GM18511 (cell line): Measurements from ENCODE around the gene DIP2C.
"Not testable (repeated sequence)": the region's sequence is repeated elsewhere in the genome, so short reads cannot be mapped to it uniquely, and the experiment has no call there.

ENCODE experiments used
- ATAC-seq: cut with Tn5 transposase; IDR thresholded peaks from one replicate; pipeline ENCODE4 v1.9.1; 2021; ENCODE audit warnings: mild to moderate bottlenecking, moderate library complexity; ENCODE audit not compliant: unreplicated experiment

Gene DIP2C

DNA sequence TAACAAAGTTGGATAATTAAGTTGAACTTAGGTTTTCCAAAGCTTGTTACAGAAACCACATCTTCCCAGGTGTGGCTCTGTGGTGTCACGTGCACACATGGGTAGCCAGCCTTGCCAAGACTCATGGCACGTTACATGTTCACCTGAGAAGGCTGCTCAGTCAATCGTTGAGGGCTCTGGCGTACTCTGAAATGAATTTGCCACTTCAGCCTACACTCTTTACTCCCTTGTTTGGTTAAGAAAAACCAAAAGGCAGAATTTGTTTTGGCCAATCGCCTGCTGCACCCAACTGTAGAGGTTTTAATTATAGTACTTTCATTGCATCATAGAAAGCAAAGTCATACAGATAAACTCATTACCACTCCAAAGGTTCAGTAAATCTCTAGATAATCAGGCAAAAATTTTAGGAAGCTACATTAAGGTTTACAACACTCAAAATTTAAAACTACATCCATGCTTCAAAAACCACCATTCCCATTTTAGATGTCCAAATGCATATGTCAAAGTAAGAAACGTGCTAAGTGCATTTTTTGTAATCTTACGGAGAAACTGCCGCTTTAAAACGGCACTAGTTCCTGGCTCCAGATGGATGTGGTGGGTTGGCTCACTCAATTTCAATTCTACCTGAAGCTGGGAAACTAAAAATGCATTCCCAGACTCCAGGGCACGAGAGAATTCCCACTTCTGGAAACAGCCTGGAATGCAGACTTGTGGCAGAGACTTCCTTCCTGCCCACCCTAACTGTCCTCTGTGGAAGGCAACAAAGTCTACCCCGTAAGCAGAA is 88.4 kb downstream of the DIP2C start:
- ATAC-seq, result no peak

DNA sequence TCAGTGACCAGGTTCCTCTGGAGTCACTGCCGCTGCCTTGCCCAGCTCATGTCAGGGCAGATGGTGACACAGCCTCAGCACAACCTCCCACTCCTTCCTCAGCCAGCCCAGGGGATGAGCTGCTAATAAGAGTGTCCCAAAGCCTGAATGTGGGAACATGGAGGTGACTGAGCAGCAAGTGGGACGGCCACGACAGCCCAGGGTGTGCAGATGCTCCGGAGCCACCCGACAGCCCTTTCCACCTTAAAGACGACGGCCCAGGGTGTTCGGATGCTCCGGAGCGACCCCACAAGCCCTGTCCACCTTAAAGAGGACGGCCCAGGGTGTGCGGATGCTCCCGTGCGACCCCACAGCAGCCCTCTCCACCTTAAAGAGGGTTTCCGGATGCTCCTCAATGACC is 89.2 kb downstream of the DIP2C start:
- no peak for ATAC-seq

DNA sequence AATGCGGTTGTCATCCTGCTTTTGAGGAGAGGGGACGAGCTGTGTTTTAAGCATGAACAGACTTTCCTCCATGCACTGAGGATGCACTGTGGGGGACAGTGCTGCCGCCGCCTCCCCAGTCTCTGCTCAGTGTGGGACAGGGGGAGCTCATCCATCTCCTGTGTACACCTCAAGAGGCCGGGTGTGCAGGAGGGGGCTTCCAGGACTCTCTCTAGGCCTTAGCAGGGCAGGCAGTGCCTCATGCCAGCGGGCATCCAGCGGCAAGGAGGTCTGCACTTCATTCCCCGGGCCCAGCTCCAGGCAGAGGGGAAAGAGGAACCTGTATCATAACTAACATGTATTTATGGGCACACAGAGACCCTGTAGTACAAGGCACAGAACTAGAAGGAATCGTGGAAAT is 89.7 kb downstream of the DIP2C start:
- ATAC-seq, result no peak

- no peak for ATAC-seq
Observed at GRCh38 chr10:598415-599170, 90.9 kb downstream of the DIP2C start.

- ATAC-seq, result no peak
Observed at GRCh38 chr10:597976-598375, 91.5 kb downstream of the DIP2C start.

DNA sequence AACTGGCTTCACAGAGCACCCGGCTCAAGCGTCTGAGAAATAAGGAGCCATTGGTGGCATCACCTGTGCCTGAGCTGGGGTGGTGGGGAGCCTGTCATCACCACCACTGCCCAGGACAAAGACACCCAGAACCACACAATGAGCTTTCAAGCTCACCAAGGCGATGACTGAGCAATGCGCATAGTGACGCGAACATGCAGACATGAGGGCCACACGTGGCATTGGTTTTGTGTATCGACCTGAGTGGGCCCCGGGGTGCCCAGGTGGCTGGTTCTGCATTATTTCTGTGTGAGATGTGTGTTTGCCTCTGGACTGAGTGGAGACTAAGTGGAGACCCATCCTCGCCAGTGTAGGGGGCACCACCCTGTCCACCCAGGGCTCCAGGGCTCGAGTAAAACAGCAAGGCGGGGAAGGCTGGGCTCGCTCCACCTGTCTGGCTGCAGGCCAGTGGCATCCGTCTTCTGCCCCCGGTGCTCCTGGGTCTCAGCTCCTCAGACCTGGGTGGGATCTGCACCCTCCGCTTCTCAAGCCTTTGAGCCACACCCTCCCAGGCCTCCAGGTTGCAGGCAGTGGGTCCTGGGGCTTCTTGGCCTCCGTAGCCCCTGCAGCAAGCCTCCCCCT is 92.6 kb downstream of the DIP2C start:
- no peak for ATAC-seq

GRCh38 chr10:596131-596530 is 93.3 kb downstream of the DIP2C start:
- not testable (repeated sequence) for ATAC-seq

- no peak for ATAC-seq
Observed at GRCh38 chr10:595473-595872, 94.0 kb downstream of the DIP2C start.

GRCh38 chr10:594584-595270 is 94.7 kb downstream of the DIP2C start:
- ATAC-seq, result no peak

- no peak for ATAC-seq
Observed at GRCh38 chr10:593901-594457, 95.5 kb downstream of the DIP2C start.

DNA sequence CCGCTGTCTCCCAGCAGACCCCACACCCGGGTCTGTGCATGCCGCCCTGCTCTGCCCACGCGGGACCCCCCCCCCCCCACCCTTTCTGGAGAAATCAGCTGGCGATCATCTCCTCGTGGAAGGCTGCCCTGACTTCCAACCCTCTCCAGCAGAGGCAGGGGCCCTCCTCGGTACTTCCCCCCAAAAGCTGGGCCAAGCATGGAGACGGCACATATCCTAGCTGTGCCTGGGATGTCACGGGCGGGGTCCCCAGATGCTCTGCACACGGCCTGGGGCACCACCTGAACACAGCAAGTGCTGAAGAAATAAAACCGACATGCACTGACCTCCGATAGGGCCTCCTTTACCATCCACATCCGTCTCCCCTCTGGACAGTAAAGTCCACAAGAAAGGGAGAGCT is 96.0 kb downstream of the DIP2C start:
- ATAC-seq, result no peak

GRCh38 chr10:593016-593415 is 96.5 kb downstream of the DIP2C start:
- no peak for ATAC-seq

GRCh38 chr10:591646-592045 is 97.8 kb downstream of the DIP2C start:
- no peak for ATAC-seq

- no peak for ATAC-seq
Observed at GRCh38 chr10:590721-591120, 98.7 kb downstream of the DIP2C start.

DNA sequence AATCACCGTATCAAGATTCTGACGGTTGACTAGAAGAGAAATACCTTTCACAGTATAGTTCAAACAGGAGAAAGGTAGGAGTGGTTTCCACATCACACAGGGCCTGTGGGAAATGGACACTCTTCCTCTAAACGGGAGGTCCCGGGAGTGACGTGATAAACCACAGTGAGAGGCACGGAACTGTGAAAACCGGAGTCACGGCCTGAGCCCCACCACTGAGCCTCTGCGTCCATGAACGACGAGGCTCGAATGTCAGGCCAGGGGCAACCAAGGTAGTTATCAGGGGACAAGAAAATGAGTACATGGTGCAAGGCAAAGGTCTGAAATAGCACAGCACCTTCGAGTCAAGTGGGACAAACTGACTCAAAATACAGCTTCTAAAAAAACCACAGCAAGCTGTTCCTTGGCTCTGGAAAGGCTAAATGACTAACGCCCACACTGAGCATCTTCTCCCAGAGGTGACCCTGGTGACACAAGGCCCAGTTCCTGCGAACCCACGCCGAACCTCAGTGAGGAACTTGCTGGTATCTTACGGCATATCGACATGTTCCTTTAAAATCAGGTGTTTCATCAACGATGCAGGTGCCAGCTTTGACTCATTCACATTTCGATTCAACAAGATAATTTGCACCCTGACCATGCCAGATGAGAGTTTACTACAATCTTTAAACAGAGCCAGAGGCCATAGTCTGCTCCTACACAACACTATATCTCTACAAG is 99.3 kb downstream of the DIP2C start:
- no peak for ATAC-seq

DNA sequence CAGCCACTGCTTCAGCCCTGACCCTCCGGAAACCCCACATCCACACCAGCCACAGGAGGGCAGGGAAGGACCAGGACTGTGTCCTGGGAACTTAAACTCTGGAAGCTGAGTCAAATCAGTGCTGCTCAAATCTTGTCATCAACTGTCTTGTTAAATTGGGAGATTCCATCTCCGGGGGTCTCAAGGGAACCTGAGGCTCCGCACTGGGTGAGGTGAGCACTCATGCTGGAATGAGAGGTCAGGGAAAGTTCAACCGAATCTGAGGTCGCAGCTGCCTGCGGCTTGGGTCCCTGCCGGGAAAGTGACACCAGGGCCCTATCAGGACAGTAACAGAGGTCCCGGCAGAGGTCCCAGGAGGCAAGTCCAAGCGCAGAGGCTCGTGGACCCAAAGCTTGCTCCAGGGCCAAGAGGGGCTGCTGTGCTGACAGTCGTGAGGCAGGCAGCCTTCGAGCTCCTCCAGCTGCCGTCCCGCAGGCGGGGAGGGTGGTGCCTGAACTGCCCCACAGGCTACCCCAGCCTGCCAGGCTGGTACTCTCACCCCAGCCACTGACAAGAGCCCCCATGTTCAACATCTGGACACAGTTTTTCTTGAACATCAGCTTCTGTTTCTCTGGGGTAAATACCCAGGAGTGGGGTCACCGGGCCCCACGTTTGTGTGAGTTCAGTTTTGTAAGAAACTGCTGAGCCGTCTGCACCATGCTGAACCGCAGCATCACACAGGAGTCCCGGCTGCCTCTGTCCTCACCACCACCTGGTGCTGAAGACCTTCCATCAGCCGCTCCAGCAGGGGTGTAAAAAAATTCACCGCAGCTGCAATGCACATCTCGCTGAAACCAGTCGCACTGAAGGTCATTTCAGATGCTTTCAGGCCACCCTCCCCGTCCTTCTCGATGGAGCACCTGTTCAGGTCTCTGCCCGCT is 101.0 kb downstream of the DIP2C start:
- ATAC-seq, result no peak

GRCh38 chr10:586716-587115 is 102.8 kb downstream of the DIP2C start:
- no peak for ATAC-seq

DNA sequence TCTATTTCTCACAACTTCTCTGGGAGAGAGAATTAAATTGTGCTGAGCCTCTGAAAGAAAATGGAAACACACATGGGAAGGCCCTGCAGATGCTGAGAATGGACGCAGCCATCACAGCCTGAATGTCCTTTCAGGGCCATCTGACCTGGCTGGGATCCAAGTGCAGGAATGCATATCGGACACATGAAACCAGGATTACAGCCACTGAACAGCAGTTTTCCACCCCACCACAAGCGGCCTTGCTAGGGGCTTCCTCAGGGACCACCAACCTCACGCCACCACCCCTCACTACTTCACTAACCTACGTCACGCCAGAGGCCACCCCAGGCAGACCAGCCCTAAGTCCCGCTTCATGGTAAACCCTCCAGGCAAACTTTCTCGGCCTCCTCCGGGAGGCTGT is 103.3 kb downstream of the DIP2C start:
- ATAC-seq, result no peak

DNA sequence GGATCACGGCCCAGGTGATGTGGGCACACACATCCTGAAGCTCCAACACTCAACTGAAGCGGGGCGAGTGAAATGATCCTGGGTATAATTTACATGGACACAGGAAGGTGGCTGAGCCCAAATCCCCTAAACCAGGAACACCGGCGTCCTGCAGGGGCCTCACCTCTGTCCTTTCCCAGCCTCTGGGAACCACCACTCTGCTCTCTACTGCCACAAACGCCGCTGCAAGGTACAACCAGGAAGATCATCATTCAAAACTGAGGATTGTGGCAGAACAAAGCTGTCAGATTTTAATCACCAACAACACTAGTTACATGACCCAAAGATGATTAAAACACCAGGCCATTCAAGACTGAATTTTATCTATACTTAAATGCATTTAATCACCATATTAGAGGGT is 104.0 kb downstream of the DIP2C start:
- no peak for ATAC-seq
